GM18517 (cell line): ENCODE data around the gene SNX8.
A peak's percentile ranks its signal among the peaks of the same experiment; 100 is the strongest.

Experiments used
- ATAC-seq: cut with Tn5 transposase; IDR thresholded peaks from one replicate; pipeline ENCODE4 v1.9.1; 2021; ENCODE audit warnings: mild to moderate bottlenecking, moderate library complexity; ENCODE audit not compliant: unreplicated experiment

The SNX8 gene

GRCh38 chr7:2266911-2267310 is 47.3 kb downstream of the SNX8 start:
- no peak for ATAC-seq

DNA sequence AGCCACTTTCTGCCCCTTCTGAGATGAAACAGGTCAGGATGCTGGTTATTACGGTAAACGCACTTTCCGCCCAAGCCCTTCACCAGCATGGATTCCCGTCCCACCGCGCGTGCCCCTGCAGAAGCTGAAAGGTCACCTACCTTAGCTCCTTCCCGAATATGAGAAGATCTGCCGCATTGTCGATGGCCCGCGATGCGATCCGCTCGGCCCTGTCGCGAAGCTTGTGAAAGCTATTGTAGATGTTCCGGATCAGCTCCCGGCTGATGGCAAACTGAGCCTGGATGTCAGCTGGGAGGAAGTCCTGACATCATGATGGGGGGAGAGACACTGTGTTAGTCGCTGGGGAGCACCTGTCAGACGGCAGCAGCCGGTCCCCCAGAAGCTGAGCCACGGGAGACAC is 50.1 kb downstream of the SNX8 start:
- ATAC-seq, result no peak

GRCh38 chr7:2263176-2263575 is 51.1 kb downstream of the SNX8 start:
- no peak for ATAC-seq

- ATAC-seq, result no peak
These were observed 52.6 kb downstream of the SNX8 start for GRCh38 chr7:2261611-2262010.

DNA sequence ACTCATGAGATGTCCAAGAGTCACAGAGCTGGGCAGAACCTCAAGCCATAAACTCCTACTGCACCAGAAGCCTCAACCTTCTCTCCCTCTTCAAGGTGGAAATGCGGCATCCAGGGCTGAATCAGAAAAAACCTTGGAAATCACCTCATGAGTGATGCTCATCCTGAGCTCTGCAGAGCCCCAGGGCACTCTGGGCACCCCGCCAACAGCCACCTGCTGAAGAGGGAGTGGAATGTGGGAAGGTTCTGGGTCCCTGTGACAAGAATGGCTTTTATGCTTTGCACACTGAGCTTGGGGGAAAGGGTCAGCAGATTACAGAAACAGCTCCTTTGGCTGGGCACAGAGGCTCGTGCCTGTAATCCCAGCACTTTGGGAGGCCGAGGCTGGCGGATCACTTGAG is 53.4 kb downstream of the SNX8 start:
- ATAC-seq, result no peak

DNA sequence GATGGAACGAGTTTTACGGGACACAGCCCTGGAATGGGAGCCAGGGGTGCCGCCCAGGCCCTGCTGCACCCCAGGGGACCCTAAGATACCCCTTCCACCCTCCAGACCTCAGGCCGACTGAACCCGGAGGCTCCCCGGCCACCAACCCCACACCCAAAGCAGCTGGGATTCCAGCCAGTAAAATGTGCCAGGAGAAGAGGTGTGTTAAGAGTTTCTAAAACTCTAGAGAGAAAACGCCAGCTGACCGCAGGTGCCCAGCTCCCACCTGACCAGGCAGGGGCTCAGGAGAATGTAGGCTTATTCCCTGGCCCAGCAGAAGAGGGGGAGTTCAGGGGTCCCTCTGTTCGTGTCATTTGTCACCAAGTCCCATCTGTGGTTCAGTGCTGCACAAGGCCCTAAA is 54.8 kb downstream of the SNX8 start:
- no peak for ATAC-seq

DNA sequence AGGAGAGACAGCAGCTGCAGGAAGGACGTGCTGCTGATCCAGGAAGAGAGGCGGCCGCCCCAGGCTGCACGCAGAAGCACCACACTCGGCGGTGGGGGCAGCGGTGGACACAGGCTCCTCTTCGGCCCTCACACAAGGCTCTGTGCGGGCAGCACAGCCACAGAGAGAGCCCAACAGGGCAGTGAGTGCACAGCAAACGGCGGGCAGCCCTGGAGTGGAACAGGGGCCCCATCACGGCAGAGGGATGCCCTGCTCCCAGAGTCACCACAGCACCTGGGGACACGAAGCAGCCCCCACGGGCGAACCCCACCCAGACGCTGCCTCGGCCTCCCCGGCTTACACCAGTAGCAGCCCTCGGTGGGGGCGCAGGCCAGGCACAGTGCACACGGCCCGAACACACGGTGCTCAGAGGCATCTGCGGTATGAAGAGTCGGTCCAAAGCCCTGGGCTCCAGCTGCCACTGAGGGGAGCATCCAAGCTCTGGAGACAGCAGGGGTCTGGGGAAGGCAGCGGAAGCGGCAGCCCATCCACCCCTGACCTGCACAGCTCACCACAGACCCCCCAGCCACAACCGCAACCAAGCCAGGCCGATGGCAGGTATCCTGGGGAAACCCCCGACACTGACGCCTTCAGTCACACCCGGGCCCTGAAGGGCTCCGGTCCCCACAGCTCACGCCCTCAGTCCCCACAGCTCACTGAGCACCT is 55.4 kb downstream of the SNX8 start:
- peak; percentile 57 for ATAC-seq

- ATAC-seq, result no peak
These were observed 56.6 kb downstream of the SNX8 start for GRCh38 chr7:2257651-2258050.

DNA sequence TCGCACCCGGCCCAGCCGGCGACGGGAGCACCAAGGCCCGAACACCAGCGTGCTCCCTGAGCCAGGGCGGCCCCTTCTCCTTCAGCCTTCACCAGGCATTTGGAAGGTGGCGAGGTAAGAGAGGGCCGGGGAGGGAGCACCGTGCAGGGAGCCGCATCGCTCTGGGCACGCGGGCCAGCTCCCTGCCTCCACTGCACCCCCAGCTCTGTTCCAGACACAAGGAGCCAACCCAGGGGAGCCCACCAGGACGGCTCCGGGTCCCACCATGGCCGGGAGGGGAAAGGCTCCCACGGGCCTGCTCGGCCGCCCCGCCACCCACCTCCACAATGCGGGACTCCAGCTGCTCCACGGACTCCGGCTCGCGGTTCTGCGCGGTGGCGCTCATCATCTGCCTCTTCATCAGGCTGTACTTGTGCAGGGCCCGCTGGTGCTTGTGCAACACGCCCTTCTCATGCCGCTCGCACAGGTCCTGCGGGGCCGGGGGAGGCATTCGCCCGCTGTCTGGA is 57.1 kb downstream of the SNX8 start:
- no peak for ATAC-seq

DNA sequence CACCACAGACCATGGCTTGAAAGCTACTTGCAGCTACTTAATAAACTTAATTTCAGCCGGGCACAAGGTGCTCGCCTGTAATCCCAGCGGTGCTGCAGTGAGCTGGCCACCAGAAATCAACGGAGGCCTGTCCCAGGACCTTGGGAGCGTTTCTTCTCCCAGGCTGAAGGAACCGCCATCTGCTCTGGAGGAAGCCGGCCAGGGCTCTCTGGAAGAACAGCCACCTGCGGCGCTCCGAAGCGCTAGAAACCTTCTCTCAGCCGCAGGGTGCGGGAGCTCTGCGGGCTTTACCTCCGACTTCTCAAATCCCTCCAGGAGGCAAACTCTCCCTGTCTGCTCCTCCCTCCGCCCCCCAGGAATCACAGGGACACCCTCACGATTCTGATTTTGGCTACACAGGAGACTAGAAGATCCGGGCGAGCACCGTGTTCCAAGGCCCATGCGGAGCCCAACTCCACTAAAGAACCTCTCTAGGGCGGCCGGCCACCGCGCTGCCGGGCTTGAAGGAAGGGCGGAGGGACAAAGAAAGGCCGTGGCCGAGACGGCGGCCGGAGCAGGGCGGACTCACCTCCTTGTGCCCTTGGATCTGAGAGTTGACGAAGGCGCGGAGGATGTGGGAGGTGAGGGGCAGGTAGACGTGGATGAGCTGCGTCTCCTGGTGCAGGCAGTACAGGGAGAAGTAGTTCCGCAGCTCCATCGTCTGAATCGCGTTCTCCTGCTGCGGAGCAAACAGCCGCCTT is 57.8 kb downstream of the SNX8 start:
- ATAC-seq, result no peak

- ATAC-seq, result no peak
These were observed 58.8 kb downstream of the SNX8 start for GRCh38 chr7:2255145-2256139.

DNA sequence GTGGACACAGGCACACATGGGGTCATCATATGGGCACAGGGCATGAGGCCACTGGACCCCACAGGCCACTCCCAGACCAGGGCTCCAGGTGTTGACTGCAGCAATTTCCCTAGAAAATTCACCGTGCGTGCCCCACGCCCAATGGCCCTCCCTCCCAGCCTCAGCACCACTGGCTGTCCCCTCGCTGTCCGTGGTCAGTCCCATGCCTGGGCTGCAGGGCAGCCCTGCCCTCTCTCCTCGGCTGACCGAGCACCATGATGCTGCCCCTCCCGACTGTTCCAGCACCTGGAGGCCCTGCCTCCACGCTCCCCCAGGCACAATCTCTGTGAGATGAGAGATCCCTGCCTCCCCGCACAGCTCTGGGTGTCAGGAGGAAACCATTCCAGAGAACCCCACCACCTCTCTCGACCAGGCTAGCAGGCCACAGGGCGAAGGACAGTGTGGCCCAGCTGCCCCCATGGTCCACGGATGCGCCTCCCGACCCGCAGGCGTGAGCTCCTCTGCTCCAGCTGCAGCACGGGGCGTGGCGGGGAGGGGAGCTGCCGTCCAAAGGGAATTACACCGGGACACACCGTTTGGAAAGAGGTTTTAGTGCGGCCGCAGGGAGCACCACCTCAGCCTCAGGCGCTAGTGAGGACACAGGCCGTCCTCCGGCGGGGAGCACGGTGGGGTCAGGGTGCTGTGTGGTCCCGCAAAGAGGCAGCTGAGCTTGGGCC is 59.7 kb downstream of the SNX8 start:
- no peak for ATAC-seq

GRCh38 chr7:2253525-2254244 is 60.6 kb downstream of the SNX8 start:
- ATAC-seq, result no peak

DNA sequence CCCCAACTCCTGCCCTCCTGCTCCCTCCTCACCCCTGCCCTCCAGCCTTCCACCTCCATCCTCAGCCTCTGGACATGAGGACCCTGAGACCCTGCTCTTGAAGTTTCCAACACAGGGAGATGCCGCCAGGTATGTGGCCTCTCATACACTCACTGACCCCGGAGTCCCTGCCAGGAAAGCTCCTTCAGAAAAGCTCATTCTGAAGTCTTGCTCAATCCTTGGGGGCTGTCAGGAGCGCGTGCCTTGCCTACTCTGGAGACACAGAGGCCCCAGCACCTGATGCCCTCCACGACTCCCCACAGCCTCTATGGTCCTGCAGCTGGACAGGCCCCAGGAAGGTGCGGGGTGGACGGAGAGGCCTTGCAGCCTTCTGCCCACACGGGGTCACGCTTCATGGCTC is 61.2 kb downstream of the SNX8 start:
- ATAC-seq, result no peak

GRCh38 chr7:2251841-2252771 is 62.1 kb downstream of the SNX8 start:
- ATAC-seq, result no peak

DNA sequence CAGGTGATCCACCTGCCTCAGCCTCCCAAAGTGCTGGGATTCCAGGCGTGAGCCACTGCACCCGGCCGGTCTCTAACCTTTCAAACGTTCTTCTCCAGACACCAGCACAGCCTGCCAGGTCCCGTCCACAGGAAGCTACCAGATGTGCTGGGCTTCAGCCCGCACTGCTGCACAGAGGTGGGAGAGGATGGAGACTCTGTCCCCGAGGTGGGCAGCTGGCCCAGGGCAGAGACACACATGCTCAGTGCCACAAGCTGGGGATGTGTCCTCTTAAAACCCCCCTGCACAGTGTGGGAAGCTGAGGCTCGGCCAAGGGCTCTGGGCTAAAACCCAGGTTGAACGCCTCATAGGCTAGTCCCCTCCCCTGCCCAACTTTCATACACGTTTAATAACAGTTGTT is 62.9 kb downstream of the SNX8 start:
- no peak for ATAC-seq

GRCh38 chr7:2249744-2250323 is 64.4 kb downstream of the SNX8 start:
- no peak for ATAC-seq

- no peak for ATAC-seq
These were observed 65.1 kb downstream of the SNX8 start for GRCh38 chr7:2248984-2249694.
